B cell (primary cell): ENCODE measurements around the gene C12orf75. TPM values are rescaled to one million over a fixed set of nuclear protein-coding genes. Genes with fewer than 3 reads are reported as not detected.
"Not testable (repeated sequence)": the region's sequence is repeated elsewhere in the genome, so short reads cannot be mapped to it uniquely, and the experiment has no call there.

ENCODE experiments used
- ATAC-seq: fragments of 200-7000 bp; cut with Tn5 transposase; one replicate; pipeline ENCODE4 v1.10.0; 2021; ENCODE audit warnings: low read depth, mild to moderate bottlenecking, moderate number of reproducible peaks, moderate library complexity
- CTCF ChIA-PET: fragments of 350-600 bp; sonication (Branson Sonifier 250); formaldehyde crosslinking; loops from one replicate; lab custom pipeline; 2021; ENCODE audit warnings: antibody characterized with exemption, inconsistent platforms; lab: Charles Lee
- POLR2A ChIA-PET: fragments of 350-600 bp; sonication (Branson Sonifier 250); formaldehyde crosslinking; loops from one replicate; lab custom pipeline; 2021; ENCODE audit warnings: antibody characterized with exemption; lab: Charles Lee
- DNase-seq: peaks from one replicate; pipeline ENCODE4 v3.0.0; 2013
- H2AFZ ChIP-seq: 2 replicates; pipeline ENCODE4 v1.6.1; 2012; ENCODE audit warnings: mild to moderate bottlenecking, low read depth, low read length; ENCODE audit not compliant: insufficient read depth, poor library complexity, severe bottlenecking
- H3K27ac ChIP-seq, 2 donors: 1 replicate in 1 of 2; 2 replicates in 1 of 2; pipeline ENCODE4 v1.5.1; 2012 to 2013; ENCODE audit warnings: low read length in 2 of 2, mild to moderate bottlenecking in 2 of 2, moderate library complexity in 1 of 2
- H3K27me3 ChIP-seq, 4 experiments: fragments of 200-600 bp in 1 of 4; sonication (generic) in 1 of 4; replicated peaks in 1 of 4; 1 replicate in 2 of 4; 2 replicates in 2 of 4; pipeline versions ENCODE4 v1.6.1 to v1.7.0; 2013 to 2016; ENCODE audit warnings: low read length in 3 of 4, mild to moderate bottlenecking in 2 of 4, mixed read lengths in 1 of 4, moderate library complexity in 1 of 4; ENCODE audit not compliant: insufficient read depth in 4 of 4, control insufficient read depth in 3 of 4; ENCODE audit errors: control extremely low read depth in 1 of 4
- H3K36me3 ChIP-seq, 2 experiments: replicated peaks in 1 of 2; 1 replicate in 1 of 2; 2 replicates in 1 of 2; pipeline versions ENCODE4 v1.6.1 to v1.7.1; 2013; ENCODE audit warnings: low read length in 1 of 2; ENCODE audit not compliant: insufficient read depth in 2 of 2, control insufficient read depth in 1 of 2; ENCODE audit errors: control extremely low read depth in 1 of 2, extremely low read depth in 1 of 2
- H3K4me1 ChIP-seq, 2 donors: fragments of 200-600 bp in 1 of 2; sonication (generic) in 1 of 2; 1 replicate in 1 of 2; 2 replicates in 1 of 2; pipeline versions ENCODE4 v1.5.1 to v1.6.1; 2013 to 2017; ENCODE audit warnings: low read length in 2 of 2; ENCODE audit not compliant: control insufficient read depth in 2 of 2, insufficient read depth in 2 of 2
- H3K4me2 ChIP-seq: replicated peaks from 2 replicates; pipeline ENCODE3; 2012; ENCODE audit warnings: mild to moderate bottlenecking, low read depth, low read length; ENCODE audit not compliant: poor library complexity, severe bottlenecking
- H3K4me3 ChIP-seq, 5 experiments: fragments of 200-600 bp in 1 of 5; sonication (generic) in 1 of 5; 1 replicate in 3 of 5; 2 replicates in 2 of 5; pipeline versions ENCODE4 v1.5.1 to v1.7.0; 2011 to 2016; ENCODE audit warnings: low read length in 4 of 5, mild to moderate bottlenecking in 4 of 5, low read depth in 2 of 5, control low read depth in 1 of 5, moderate library complexity in 1 of 5; ENCODE audit not compliant: insufficient read depth in 1 of 5; ENCODE audit errors: control extremely low read depth in 1 of 5, extremely low read depth in 1 of 5
- H3K79me2 ChIP-seq: fragments of 200-600 bp; sonication (generic); one replicate; pipeline ENCODE4 v1.6.0; 2016; ENCODE audit warnings: low read length; ENCODE audit not compliant: control insufficient read depth, insufficient read depth
- H3K9ac ChIP-seq: fragments of 200-600 bp; sonication (generic); 2 replicates; pipeline ENCODE4 v1.6.1; 2017; ENCODE audit warnings: mild to moderate bottlenecking, low read length, moderate library complexity
- H3K9me3 ChIP-seq, 3 donors: one replicate each; pipeline versions ENCODE4 v1.6.1 to v1.7.1; 2013; ENCODE audit warnings: low read length in 2 of 3; ENCODE audit not compliant: control insufficient read depth in 2 of 3, insufficient read depth in 1 of 3; ENCODE audit errors: control extremely low read depth in 1 of 3
- H4K20me1 ChIP-seq: 2 replicates; pipeline ENCODE4 v1.6.0; 2012; ENCODE audit warnings: mild to moderate bottlenecking, low read length; ENCODE audit not compliant: insufficient read depth, control insufficient read depth, poor library complexity, severe bottlenecking
- H3K27ac Mint-ChIP-seq: one replicate; pipeline ENCODE4 v1.8.0; 2021; ENCODE audit warnings: mixed read lengths
- H3K27me3 Mint-ChIP-seq: one replicate; pipeline ENCODE4 v1.8.0; 2021; ENCODE audit warnings: mixed read lengths
- H3K4me1 Mint-ChIP-seq: one replicate; pipeline ENCODE4 v1.8.0; 2021; ENCODE audit warnings: mixed read lengths
- H3K4me3 Mint-ChIP-seq: one replicate; pipeline ENCODE4 v1.8.0; 2021; ENCODE audit warnings: mixed read lengths
- H3K9me3 Mint-ChIP-seq: one replicate; pipeline ENCODE4 v1.8.0; 2022; ENCODE audit warnings: mixed read lengths; ENCODE audit not compliant: insufficient read depth
- WGBS: methylation state at CpG from one replicate; pipeline ENCODE4 v1.1.5; 2013; ENCODE audit warnings: missing lambda C conversion rate; ENCODE audit not compliant: insufficient coverage; 5-methylcytosine and 5-hydroxymethylcytosine counted together
- intact Hi-C: fragments of 100-400 bp; cut with micrococcal nuclease; formaldehyde crosslinking; loops from one replicate; pipeline ENCODE4 v1.10.0; 2022
- polyA plus RNA-seq: library from polyadenylated mRNA; depleted of rRNA; stranded (reverse); fragments of >200 nt; gene quantifications from 2 replicates; pipeline ENCODE4 v1.2.3, GENCODE V29; 2012
- total RNA-seq, 2 donors: library from RNA; stranded (reverse); fragments of 120-200 nt in 1 of 2; gene quantifications; 1 replicate in 1 of 2; 2 replicates in 1 of 2; pipeline versions ENCODE4 v1.2.3 to v1.2.4, GENCODE V29; 2013 to 2022

C12orf75 gene
- total and polyA plus RNA-seq, 2 donors (not counting 1 experiment from before 2014, with no cell fraction given), result 8.5 to 12.9 TPM

- H3K9ac ChIP-seq, H3K4me3 ChIP-seq, H3K27ac ChIP-seq, H3K4me2 ChIP-seq, POLR2A ChIA-PET, intact Hi-C loops, CTCF ChIA-PET, H3K9me3 ChIP-seq, H3K27ac Mint-ChIP-seq, H3K9me3 Mint-ChIP-seq, H4K20me1 ChIP-seq, H3K4me3 Mint-ChIP-seq, H2AFZ ChIP-seq, H3K4me1 ChIP-seq, H3K27me3 ChIP-seq, H3K79me2 ChIP-seq, H3K36me3 ChIP-seq, ATAC-seq, DNase-seq, H3K4me1 Mint-ChIP-seq: not testable (repeated sequence)
- peaks cover 20% of the 10 kb centered on the region for H3K27me3 Mint-ChIP-seq
- no CpG with 5 or more reads among the region's 2 CpGs for WGBS
Observed at GRCh38 chr12:105304626-105305025, 25.9 kb upstream of the C12orf75 start.

- DNase-seq, H3K9me3 ChIP-seq, H3K4me1 Mint-ChIP-seq, H3K27ac Mint-ChIP-seq, H3K27me3 ChIP-seq, H3K4me3 ChIP-seq, H2AFZ ChIP-seq, ATAC-seq, H3K4me1 ChIP-seq, POLR2A ChIA-PET, H3K27ac ChIP-seq, CTCF ChIA-PET, intact Hi-C loops, H4K20me1 ChIP-seq, H3K4me2 ChIP-seq, H3K4me3 Mint-ChIP-seq, H3K79me2 ChIP-seq, H3K9ac ChIP-seq, H3K36me3 ChIP-seq, H3K9me3 Mint-ChIP-seq: not testable (repeated sequence)
- 54% methylated on average over 2 of the region's 6 CpGs for WGBS
- peaks cover 23% of the 10 kb centered on the region for H3K27me3 Mint-ChIP-seq
Observed at GRCh38 chr12:105307601-105308314, 22.7 kb upstream of the C12orf75 start.

GRCh38 chr12:105308839-105309238 is 21.7 kb upstream of the C12orf75 start:
- H2AFZ ChIP-seq, H3K9me3 Mint-ChIP-seq, H3K4me2 ChIP-seq, H3K4me3 ChIP-seq, H3K9me3 ChIP-seq, H4K20me1 ChIP-seq, ATAC-seq, H3K9ac ChIP-seq, H3K27me3 ChIP-seq, CTCF ChIA-PET, H3K4me1 ChIP-seq, H3K79me2 ChIP-seq, H3K36me3 ChIP-seq, H3K27ac ChIP-seq, H3K4me3 Mint-ChIP-seq, H3K4me1 Mint-ChIP-seq, DNase-seq, intact Hi-C loops, POLR2A ChIA-PET, H3K27ac Mint-ChIP-seq: not testable (repeated sequence)
- WGBS, result no CpG with 5 or more reads among the region's 4 CpGs
- H3K27me3 Mint-ChIP-seq, result peaks cover 17% of the 10 kb centered on the region

- H3K27me3 Mint-ChIP-seq, result peaks cover 16% of the 10 kb centered on the region
- H3K9ac ChIP-seq, H3K4me3 Mint-ChIP-seq, H3K9me3 Mint-ChIP-seq, H3K27ac Mint-ChIP-seq, H3K27ac ChIP-seq, POLR2A ChIA-PET, H3K4me1 ChIP-seq, CTCF ChIA-PET, H3K4me2 ChIP-seq, ATAC-seq, H3K79me2 ChIP-seq, H3K27me3 ChIP-seq, DNase-seq, H3K4me1 Mint-ChIP-seq, H4K20me1 ChIP-seq, H3K9me3 ChIP-seq, H3K36me3 ChIP-seq, intact Hi-C loops, H3K4me3 ChIP-seq, H2AFZ ChIP-seq: not testable (repeated sequence)
- WGBS, result no CpG with 5 or more reads among the region's 3 CpGs
Observed at GRCh38 chr12:105309384-105309783, 21.1 kb upstream of the C12orf75 start.
